ENCODE results near the gene HOXB3.

- no peak for TF ChIP-seq CTCF (IDR thresholded peaks at IDR 0.05)
- TF ChIP-seq POLR2A (IDR thresholded peaks at IDR 0.05), result no peak
These were observed 85.1 kb downstream of the HOXB3 start for GRCh38 chr17:48504953-48505352.
